NCI-H1105 treated with DMSO at 0.1 percent for 48 hours (cell line): Measurements from ENCODE around the gene KLF7.

ENCODE experiments used
- DNase-seq: peaks from one replicate; lab custom pipeline; 2025; lab: John Stamatoyannopoulos, UW

The KLF7 gene

DNA sequence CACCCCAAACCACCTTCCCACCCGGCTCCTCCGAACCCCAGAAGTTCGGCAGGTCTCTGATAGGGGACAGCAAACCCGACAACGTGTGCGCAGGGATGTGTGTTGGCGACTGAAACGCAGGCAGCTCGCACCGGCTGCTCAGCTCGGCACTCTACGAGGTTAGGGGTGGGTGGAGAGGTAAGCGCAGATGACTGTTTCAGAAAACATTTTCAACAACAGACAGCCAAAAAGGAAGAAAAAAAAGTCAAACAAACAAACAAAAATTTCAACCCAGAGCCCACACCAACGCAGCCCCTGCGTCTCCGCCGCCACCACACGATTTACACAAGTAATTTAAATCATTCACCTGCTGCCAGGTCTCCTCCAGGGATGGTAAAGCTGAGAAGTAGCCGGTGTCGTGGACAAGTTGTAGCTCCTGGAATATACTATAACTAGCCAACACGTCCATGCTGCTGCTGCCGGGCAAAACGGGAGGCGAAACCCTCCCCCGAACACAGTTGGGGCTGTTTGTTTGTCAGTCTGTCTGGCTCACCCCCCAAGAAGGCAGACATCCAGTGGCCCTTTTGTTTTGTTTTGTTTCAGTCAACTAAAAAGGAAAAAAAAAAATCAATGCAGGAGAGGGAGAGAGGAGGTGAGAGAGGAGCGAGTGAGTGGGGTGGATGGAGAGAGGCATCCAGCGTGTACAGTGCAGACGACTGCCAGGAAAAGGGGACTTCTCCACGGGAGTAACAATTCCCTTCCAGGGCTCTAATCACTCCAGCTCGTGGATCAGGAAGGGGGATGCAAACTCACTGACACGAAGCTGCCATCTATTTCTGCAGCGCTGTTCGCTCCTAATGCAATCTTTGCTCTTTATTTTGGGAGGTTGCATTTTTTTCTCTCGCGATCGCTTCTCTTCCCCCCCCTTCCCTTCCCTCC lies at the start of gene KLF7:
TSS of gene KLF7 (minus strand) at position 828 of the 918 bp plus-strand sequence. CDS start at position 448, 380 bp downstream.
- peak; percentile 55 for DNase-seq

DNA sequence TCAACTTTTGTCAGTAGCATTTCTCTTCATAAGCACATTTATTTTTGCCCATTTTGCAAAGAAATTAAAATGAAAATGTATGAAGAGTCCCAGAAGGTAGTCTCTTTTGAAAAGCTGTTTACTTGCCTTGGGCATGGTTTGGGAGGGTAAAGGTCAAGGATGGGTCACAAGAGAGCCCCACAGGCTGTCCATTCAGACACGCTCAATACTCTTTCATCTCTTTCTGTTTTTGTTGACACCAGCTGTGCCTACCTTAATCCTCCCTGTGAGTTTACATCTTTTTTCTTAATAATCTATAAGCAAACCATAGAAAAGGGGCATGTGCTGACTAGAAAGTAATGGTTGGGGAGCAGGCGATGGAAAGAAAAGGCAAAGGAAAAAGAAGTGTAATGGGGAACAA lies 49.6 kb upstream of the KLF7 start:
- no peak for DNase-seq

DNA sequence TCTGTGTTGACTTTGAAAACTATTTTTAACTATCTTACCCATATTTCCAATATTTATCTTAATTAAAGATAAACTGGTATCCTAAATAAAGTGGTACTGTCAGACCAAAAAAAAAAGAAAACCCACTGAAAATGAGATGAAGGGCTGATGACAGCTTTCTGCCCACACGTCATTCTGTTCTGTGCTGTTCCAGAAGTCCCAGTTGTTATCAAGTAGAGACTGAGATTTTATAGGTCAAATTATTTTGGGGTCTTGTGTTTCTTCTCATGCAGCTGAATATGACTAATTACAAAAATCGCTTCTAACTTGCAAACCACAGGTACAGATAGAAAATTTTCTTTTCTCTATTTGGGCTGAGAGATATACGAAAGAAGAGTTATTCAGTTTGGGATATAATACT lies 48.7 kb upstream of the KLF7 start:
- DNase-seq: no peak

DNA sequence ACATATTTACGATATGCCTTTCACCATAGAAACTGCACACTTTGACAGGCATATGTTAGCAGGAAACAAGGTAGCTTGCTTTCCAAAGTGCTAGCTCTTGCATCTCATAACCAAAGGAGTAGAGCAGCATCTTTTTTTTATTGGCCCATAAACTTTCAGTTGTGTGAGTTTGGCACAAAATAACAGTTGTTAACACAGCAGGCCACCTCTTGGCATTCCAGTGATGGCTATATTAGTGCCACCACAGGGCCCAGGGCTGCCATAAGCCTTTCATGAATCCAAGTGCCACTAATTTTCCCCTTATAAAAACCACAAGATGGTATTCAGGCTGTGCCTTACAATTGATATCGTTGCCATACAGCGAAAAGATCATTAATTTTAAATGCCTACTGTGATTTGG lies 40.3 kb upstream of the KLF7 start:
- DNase-seq: no peak

DNA sequence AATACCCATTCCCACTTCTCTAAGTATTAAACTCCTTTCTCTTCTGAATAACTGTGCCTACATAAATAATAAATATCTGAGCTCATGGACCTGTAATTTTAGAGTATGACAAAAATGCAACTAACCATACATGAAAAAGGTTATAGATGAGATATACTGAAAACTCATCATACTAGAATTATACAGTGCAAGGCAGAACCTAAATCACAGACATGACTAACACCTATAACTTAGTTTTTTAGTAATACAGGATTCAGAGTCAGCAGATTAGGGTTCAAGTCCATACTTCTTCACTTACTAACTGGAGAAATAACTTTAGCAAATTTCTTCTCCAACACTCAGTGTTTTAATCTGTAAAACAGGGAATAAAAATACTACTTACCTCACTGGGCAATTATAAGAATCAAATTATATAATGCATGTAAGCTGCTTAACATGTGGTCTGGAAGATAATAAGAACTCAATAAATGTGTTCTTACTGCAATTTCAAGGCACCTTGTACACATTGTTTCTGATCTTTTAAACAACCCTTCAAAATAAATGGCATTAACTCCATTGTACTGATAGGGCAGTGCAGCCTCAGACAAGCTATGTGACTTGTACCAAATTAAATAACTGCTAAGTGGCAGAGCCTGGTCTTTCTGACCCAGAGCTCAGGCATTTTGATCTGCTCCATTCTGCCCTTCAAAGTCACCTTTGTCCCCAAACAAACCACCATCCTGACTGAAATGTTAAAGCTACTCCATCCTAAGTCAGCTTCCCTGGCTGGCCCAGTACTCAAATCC lies 39.6 kb upstream of the KLF7 start:
- no peak for DNase-seq

DNA sequence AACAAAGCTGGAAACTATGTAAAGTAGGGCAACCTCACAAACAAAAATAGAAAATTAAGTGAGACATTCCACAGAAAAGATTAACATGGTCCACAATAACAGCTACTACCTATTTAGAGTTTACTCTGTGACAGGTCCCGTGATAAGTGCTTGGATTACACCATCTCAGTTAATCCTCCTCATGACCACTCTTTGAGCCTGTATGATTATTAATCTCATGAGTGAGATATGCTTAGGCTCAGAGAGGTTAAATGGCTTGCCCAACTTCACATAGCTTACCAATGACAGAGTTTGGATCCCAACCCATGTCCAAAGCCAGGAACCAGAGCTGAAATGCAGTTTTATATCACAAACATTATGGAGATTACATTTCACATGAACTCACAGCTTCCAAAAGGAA lies 37.3 kb upstream of the KLF7 start:
- no peak for DNase-seq

DNA sequence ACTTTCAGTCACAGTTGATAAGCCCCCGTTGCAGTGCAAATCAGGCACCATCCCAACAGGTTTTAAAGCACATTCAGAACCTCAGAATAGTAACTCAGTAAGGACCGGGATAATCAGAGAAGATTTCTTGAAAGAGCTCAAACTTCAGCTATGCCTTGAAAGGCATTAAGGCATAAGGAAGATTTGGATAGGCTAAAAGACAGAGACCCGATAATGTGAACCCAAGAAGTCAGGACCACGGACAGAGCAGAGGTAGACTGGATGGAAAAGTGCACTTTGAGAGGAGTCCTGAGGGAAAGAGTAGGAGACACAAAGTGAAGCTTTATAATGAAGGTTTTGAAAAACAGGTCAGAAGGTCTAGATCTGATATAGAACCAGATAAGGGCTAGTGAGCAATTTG lies 36.9 kb upstream of the KLF7 start:
- no peak for DNase-seq

DNA sequence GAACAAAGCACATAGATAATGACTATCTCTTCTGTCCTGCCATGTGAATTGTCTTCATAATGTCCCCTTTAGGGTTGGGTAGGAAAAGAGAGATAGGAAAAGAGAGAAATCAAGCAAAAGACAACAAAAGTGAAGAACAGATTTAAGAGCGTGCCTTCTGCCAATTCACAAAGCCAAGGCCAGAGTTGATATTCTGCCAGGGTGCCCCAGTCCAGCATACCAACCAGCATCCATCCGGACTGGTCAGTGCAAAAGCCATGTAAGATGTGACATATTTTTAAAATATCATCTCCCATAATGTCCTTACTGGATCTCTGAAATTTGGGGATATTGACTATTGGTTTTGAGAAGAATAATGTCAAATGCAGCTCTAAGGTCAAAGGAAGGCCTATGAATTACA lies 35.7 kb upstream of the KLF7 start:
- DNase-seq: no peak

DNA sequence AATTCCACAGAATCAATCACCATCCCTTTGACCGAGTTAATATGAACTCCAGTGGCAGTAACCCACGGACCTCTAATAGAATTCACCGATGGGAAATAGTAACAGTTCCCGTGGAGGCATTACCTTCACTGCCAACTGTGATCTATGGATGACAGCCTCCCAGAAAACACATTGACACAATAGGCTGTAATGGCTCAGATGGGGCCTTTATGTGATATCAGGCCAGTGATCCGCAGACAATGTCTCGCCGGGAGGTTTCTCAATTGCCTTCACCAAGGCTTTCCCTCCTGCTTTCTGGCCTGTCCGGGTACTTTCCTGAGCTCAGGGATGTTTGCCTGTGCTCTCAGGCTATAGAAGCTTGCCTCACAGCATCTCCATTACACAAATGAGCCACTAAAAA lies 34.4 kb upstream of the KLF7 start:
- DNase-seq: no peak

DNA sequence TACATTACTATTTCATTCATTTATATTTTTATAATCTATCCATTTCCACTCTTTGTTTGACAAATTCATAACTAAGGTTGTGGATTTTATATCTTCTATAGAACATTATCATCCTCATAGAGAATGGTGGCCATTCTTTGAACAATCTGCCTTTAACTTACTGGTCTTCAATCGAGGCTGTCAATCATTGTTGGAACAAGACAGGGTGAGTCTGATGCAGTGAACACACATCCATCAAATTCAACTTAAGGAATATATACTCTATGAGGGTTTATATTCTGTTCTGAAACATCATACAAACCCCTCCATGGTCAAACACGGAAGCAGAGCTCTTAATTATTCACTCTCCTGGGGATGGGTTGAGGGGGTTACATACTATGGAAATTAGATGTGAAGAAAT lies 28.3 kb upstream of the KLF7 start:
- no peak for DNase-seq

DNA sequence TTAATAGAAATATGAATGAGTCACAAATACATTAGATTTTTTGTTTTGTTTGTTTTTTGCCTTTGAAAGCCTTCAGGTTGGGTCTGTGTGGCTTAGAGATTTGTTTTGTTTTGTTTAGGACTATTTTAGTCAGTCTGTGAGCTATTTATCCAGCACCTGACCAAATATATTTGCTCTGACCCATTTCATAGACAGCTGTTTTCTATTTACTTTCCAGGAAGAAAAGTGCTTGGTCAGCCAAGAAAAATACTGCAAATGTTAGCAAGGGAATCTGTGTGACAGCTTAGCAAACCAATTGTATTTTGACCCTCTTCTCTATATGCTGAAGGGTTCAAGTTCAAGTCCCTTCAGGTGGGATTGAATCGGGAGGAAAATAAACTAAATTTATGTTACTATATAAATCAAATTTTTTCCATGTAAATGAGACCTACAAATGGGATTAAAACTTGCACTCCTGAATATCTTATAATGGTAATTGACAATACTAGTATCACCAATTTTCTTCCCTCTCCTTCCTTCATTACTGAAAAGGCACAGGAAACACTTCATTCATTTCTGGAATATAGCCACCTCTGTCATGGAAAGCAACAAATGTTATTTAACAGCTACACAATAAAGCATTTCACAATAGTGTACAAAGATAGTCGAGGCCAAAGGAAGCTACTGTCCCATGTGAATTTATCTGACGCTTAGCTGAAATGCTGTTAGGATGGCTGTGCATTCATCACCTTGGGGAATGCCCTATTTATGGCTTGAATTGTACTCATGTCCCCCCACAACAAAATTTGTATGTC lies 23.1 kb upstream of the KLF7 start:
- peak; percentile 27 for DNase-seq

DNA sequence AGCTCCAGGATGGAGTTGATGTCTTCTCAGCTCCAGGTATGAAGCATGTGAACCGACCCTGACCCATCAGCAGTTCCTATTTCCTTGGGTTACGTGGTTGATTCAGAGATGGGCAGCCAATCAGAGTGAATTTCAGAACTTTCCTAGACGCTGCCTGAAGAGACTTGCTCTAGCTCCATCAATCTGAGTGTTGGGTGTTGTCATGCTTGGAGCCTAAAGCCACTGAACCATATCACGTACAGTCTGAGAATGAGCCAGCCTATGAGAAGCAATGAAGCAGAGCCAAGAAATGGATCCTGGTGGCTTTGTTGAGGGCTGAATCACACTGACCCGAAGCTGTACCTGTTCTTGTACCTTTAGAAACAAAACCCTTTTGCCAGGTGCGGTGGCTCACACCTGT lies 19.6 kb upstream of the KLF7 start:
- no peak for DNase-seq

DNA sequence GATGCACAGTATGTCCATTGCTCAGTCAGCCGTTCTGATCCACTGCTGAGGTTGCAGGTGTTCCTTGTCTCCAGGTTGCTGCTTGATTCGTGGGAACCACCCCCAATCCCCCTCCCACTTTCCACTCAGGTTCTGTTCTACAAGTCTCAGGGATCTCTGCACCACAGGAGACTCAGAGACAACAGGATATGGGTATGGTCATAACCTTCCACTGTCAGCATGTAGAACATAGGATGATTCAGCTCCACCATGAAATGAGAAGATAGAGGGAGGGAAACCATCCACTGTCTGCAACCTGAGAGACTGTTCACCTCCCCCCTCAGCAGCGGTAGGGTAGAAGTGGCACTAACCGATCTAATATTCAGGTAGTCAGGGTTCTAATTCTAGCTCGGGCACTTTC lies 19.0 kb upstream of the KLF7 start:
- DNase-seq: no peak

DNA sequence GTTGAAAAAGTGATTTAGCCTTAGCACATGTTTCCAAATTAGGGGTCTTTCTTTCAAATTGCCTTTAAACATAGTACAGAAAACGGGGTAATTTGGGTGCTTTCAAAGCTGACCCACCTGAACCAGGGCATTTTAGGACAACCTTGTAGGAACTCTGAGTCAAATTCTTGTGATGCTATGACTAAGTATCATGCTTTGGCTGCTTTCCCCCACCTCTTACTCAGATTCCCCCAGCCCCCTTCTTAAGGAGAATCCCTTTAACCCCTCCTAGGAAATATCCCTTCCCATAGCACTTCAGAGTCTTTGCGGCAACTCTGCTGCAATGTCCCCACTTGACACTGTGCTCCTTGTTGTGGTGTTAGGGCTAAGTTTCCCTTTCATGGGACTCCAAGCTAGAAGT lies 18.6 kb upstream of the KLF7 start:
- DNase-seq: no peak

DNA sequence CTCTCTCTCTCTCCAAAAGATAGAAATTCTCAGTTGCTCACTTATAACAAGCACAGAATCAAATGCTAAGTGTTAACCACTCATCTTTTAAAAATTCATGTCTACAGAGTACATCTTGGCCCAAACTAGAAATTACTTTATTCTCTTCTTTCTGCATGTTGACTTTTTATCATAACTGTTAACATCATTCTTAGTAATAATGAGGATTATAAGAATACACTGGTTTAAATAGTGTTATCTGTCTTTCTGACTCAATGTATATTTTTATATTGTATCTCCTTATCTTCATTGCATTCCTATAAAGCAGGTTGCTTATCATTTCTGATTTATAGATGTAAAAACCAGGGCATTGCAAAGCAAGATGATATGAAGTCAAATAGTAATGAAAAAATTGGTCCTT lies 17.8 kb upstream of the KLF7 start:
- no peak for DNase-seq

DNA sequence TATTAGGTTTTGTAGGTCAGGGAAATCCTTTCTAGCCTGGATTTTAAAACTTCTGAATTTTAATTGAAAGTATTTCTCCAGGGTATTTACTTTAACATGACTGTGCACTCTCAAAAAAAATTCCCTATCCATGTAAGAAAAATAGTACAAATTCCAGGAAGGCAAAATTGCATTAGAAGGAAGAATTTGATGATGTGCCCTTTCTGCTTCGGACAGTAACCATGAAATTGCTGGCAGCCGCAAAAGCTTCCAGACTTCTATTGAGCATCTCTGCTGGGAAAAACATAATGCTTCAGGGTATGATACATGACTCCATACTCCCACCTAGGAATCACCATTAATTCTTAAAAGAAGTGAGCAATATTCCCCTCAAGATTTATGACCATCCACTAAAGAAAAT lies 17.2 kb upstream of the KLF7 start:
- no peak for DNase-seq

DNA sequence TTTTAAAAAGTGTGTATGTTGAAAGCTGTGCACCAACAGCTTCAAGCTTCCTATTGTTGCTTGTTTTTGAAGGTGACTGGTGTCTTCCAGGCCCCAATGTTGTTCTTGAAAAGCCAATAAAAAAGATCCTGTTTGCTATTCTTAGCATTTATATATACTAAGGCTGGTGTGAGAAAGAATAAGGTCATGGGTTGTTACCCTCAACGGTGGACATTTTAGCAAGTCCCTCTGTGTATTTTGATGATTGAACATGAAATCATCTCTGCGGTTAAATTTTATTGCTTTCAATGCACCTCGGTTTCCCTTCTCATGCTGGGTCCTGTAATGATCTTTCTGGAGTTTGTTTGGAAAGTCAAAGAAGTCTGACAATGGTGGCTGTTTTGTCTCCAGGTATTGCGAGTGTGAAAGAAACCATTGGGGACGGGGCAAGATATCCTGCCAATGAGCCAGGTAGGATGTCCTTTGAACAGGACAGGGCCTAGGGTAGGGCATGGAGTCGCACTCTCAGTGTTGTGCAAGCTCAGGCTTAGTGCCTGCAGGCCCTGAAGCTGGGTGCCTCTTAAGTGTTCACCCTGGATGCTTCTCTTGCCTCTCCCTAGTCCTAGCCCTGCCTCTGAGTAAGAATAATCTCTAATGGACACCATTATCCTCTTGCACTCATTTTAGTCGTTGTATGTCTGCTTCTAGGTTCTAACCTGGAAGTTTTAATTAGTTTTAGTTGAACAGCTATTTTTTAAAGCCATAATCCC lies 16.0 kb upstream of the KLF7 start:
- DNase-seq: no peak

DNA sequence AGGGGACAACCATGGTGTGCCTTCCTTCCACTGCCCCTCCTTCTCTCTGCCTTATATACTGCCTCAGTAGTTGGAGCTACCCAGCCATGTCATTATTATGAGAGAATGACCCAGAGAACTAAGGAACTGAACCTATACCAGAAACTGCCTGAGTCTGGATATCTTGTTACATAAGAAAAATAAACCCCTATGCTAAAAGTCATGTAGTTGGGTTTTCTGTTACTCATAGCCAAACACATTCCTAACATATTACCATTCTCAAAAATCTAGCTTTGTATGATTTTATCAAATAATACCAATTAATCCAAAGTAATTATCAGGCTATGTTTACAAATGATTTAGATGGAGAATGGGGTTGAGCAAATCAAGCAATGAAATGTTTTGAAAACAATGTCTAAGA lies 15.0 kb upstream of the KLF7 start:
- DNase-seq: no peak

DNA sequence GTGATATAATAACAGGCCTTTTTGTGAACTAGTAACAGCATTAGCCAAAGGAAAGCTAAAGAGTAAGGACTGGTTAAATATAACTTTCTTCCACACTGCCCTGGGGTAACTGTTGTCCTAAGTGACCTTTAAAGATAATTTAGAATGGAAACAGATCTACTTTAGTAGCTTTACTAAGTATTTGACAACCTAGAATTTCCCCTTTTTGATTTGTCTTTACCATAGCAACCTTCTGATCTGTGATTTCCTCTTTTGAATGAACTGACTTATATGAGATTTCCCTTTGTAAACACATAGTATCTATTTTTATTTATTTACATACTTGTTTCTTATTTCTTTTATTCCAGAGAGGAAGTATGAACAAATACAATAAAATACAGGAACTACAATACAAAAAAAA lies 10.5 kb upstream of the KLF7 start:
- DNase-seq: no peak

DNA sequence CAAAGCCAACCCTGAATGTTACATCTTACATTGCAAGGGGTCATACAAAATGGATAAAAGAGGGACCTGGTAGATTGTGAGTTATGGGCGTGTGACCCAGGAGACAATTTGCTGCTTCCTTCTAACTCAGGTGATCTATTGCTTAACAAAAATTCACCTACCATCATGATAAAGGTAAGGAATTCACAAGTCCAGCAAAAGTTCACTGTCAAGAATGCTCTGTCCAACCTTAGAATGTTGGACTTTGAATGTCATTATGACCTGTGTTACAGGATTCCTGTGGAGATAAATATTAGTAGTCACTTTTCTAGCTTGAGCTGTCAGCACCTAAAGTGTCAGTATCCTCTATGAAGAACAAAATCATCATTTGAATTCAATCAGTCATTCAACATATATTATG lies 7.9 kb upstream of the KLF7 start:
- DNase-seq: no peak

DNA sequence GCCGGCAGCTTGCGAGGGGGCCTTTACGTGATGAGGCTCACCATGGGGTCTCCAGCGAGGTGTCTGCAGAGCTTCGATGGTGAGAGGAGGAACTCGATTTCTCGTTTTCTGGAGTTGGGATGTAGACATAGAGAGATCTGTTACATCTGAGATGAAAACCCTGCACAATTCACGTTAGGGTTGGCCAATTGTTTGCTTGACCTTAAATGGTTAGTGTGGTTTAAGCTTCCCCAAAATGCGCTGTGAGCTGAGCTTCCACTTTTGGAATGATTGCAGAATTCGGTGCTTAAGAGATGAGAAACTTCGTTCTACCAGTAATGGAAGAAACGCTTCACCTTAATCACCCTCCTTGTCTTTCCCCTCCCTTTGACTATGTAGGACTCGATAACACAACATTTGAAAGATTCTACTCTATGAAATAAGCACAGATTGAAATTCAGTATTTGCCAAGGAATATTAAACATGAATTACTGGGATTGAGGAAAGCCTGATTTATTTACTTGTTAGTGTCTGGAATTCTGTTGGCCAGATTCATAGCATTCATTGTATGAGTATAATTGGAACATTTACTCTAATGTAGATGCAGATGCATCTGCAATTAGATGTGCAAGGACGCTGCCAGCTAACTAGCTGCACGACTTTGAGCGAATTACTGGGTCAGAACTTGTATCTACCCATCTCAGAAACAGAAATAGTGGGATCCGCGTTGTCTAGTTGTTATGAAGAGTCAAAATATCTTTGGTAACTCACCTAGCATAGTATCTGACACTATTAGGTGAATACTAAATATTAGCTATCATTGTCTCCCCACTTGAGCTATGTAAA lies 1.6 kb upstream of the KLF7 start:
- no peak for DNase-seq
